Small intestine (tissue), 7 donors: ENCODE data around the gene SAMD4B. TPM values are rescaled to one million over a fixed set of nuclear protein-coding genes. Genes with fewer than 3 reads are reported as not detected.
"Not testable (repeated sequence)": the region's sequence is repeated elsewhere in the genome, so short reads cannot be mapped to it uniquely, and the experiment has no call there.

Experiments
- DNase-seq, 2 donors: peaks; one replicate each; pipeline versions ENCODE4 v3.0.0 to v3.0.0-alpha.2; 2013
- FAIRE-seq: peaks from 2 replicates; lab custom pipeline; 2012; peaks lifted over from hg19 to GRCh38; lab: Jason Lieb, UNC
- H3K27ac ChIP-seq, 3 donors: one replicate each; pipeline ENCODE4 v1.5.1; 2013; ENCODE audit warnings: low read length in 2 of 3, mild to moderate bottlenecking in 2 of 3, control low read depth in 1 of 3, inconsistent platforms in 1 of 3, low read depth in 1 of 3, moderate library complexity in 1 of 3
- H3K27me3 ChIP-seq, 3 donors: one replicate each; pipeline ENCODE4 v1.6.1; 2013; ENCODE audit warnings: low read length in 3 of 3, inconsistent platforms in 1 of 3; ENCODE audit not compliant: control insufficient read depth in 3 of 3, insufficient read depth in 3 of 3
- H3K36me3 ChIP-seq, 3 donors: one replicate each; pipeline ENCODE4 v1.6.1; 2013; ENCODE audit warnings: low read length in 3 of 3, inconsistent platforms in 1 of 3, low read depth in 1 of 3, mild to moderate bottlenecking in 1 of 3, moderate library complexity in 1 of 3; ENCODE audit not compliant: control insufficient read depth in 3 of 3, insufficient read depth in 2 of 3
- H3K4me1 ChIP-seq, 3 donors: one replicate each; pipeline ENCODE4 v1.6.1; 2013; ENCODE audit warnings: low read length in 2 of 3, inconsistent platforms in 1 of 3, low read depth in 1 of 3, mild to moderate bottlenecking in 1 of 3, moderate library complexity in 1 of 3; ENCODE audit not compliant: control insufficient read depth in 3 of 3, insufficient read depth in 2 of 3
- H3K4me3 ChIP-seq, 3 donors: one replicate each; pipeline ENCODE4 v1.5.1; 2013; ENCODE audit warnings: low read length in 3 of 3, control low read depth in 1 of 3, inconsistent platforms in 1 of 3, low read depth in 1 of 3, mild to moderate bottlenecking in 1 of 3, moderate library complexity in 1 of 3
- H3K9me3 ChIP-seq, 2 donors: one replicate each; pipeline ENCODE4 v1.6.1; 2013; ENCODE audit warnings: low read depth in 1 of 2, low read length in 1 of 2; ENCODE audit not compliant: control insufficient read depth in 2 of 2, insufficient read depth in 1 of 2
- WGBS, 3 donors: extraction: QIAGEN DNeasy Blood & Tissue Kit; methylation state at CpG; one replicate each; pipeline ENCODE4 v1.1.7; 2013; 5-methylcytosine and 5-hydroxymethylcytosine counted together
- polyA plus RNA-seq, 4 donors: library from polyadenylated mRNA; stranded (reverse) in 3 of 4; unstranded in 1 of 4; fragments of 200-250 nt in 3 of 4; fragments of 120-200 nt in 1 of 4; gene quantifications; one replicate each; pipeline versions ENCODE4 v1.2.1 to v1.2.3, GENCODE V29; 2013
- donor health status: healthy with polysubstance abuse.
- donor health status: control.
- donor health status: control.
- donor health status: Bipolar disorder and iron deficiency.
- donor health status: healthy.

Gene SAMD4B
- polyA plus RNA-seq, 4 donors = 37.8 to 94.4 (median 56.8) TPM

GRCh38 chr19:39325778-39326665 is 16.2 kb upstream of the SAMD4B start:
- WGBS, 3 donors = 71 to 86% (median 82%) methylated on average over 16 of the region's 16 CpGs
- no peak for FAIRE-seq
- Histone ChIP-seq H3K27me3 (peaks cover 0 to 13% (median 0%) of the 10 kb centered on the region in 3 donors), H3K36me3 (no peaks in the 10 kb centered on the region), H3K27ac (no peak overlapping the region), H3K4me3 (no peak overlapping the region), H3K4me1 (no peaks in the 10 kb centered on the region), H3K9me3 (no peaks in the 10 kb centered on the region)
- no peak for DNase-seq

GRCh38 chr19:39327363-39328045 is 14.7 kb upstream of the SAMD4B start:
- no peak for FAIRE-seq
- H3K4me3 ChIP-seq = no peak overlapping the region
- peaks cover 0 to 6% (median 0%) of the 10 kb centered on the region in 3 donors for H3K27me3 ChIP-seq
- WGBS, 3 donors = 69 to 72% (median 70%) methylated on average over 16 of the region's 16 CpGs
- H3K4me1 ChIP-seq = no peaks in the 10 kb centered on the region
- H3K9me3 ChIP-seq = no peaks in the 10 kb centered on the region
- H3K36me3 ChIP-seq = no peaks in the 10 kb centered on the region
- H3K27ac ChIP-seq = no peak overlapping the region
- DNase-seq = no peak

- H3K27me3 ChIP-seq = peaks cover 0 to 2% (median 0%) of the 10 kb centered on the region in 3 donors
- no peak overlapping the region for H3K27ac ChIP-seq
- FAIRE-seq = no peak
- 25 to 32% (median 32%) methylated on average over 17 of the region's 17 CpGs for WGBS, 3 donors
- DNase-seq = peak; percentile 74 to 81
- H3K36me3 ChIP-seq = no peaks in the 10 kb centered on the region
- no peak overlapping the region for H3K4me3 ChIP-seq
- H3K9me3 ChIP-seq = no peaks in the 10 kb centered on the region
- no peaks in the 10 kb centered on the region for H3K4me1 ChIP-seq
These were observed 14.0 kb upstream of the SAMD4B start for GRCh38 chr19:39328046-39328705.

GRCh38 chr19:39329948-39330347 is 12.3 kb upstream of the SAMD4B start:
- FAIRE-seq = no peak
- 84 to 90% (median 90%) methylated on average over 7 of the region's 7 CpGs for WGBS, 3 donors
- no peak overlapping the region for H3K27ac ChIP-seq

GRCh38 chr19:39332293-39332692 is 9.9 kb upstream of the SAMD4B start:
- H3K4me3 ChIP-seq = no peak overlapping the region
- no peak for DNase-seq
- H3K36me3 ChIP-seq = no peaks in the 10 kb centered on the region
- H3K4me1 ChIP-seq = no peaks in the 10 kb centered on the region
- no peak overlapping the region for H3K27ac ChIP-seq
- no peaks in the 10 kb centered on the region for H3K9me3 ChIP-seq
- no peaks in the 10 kb centered on the region for H3K27me3 ChIP-seq
- 34 to 69% (median 47%) methylated on average over 7 of the region's 7 CpGs for WGBS, 3 donors
- FAIRE-seq = no peak

More at GRCh38 chr19:39329948-39330347, 12.3 kb upstream of the SAMD4B start:
- H3K27me3 ChIP-seq = peaks cover 0 to 2% (median 0%) of the 10 kb centered on the region in 3 donors
- no peaks in the 10 kb centered on the region for H3K4me1 ChIP-seq
- DNase-seq = no peak
- no peaks in the 10 kb centered on the region for H3K36me3 ChIP-seq
- H3K9me3 ChIP-seq = no peaks in the 10 kb centered on the region
- H3K4me3 ChIP-seq = no peak overlapping the region

GRCh38 chr19:39332738-39333137 is 9.5 kb upstream of the SAMD4B start:
- H3K27ac ChIP-seq, FAIRE-seq, H3K27me3 ChIP-seq, DNase-seq, H3K4me1 ChIP-seq, H3K9me3 ChIP-seq, H3K36me3 ChIP-seq, H3K4me3 ChIP-seq: not testable (repeated sequence)
- WGBS, 3 donors = 43 to 63% (median 43%) methylated on average over 6 of the region's 6 CpGs

- Histone ChIP-seq H3K4me3 (no peak overlapping the region), H3K9me3 (no peaks in the 10 kb centered on the region), H3K36me3 (no peaks in the 10 kb centered on the region), H3K27ac (no peak overlapping the region), H3K4me1 (no peaks in the 10 kb centered on the region), H3K27me3 (no peaks in the 10 kb centered on the region)
- WGBS, 3 donors = 86 to 92% (median 91%) methylated on average over 6 of the region's 6 CpGs
- no peak for FAIRE-seq
- no peak for DNase-seq
These were observed 8.7 kb upstream of the SAMD4B start for GRCh38 chr19:39333507-39333906.

GRCh38 chr19:39334444-39334976 is 7.7 kb upstream of the SAMD4B start:
- FAIRE-seq (no peak), DNase-seq (no peak)
- Histone ChIP-seq H3K27ac (peak overlapping the region in 2 of 3 donors; percentile 73 to 96), H3K36me3 (no peaks in the 10 kb centered on the region), H3K27me3 (no peaks in the 10 kb centered on the region), H3K4me3 (no peak overlapping the region), H3K9me3 (no peaks in the 10 kb centered on the region), H3K4me1 (no peaks in the 10 kb centered on the region)
- 84 to 87% (median 85%) methylated on average over 5 of the region's 5 CpGs for WGBS, 3 donors
